CD14-positive monocyte (primary cell): Measurements from ENCODE around the gene GAD1. TPM values are rescaled to one million over a fixed set of nuclear protein-coding genes. Genes with fewer than 3 reads are reported as not detected.

Experiments
- DNase-seq, 3 donors: peaks; one replicate each; pipeline ENCODE4 v3.0.0-alpha.2; 2011 to 2022
- H2AFZ ChIP-seq: 2 replicates; pipeline ENCODE4 v1.6.0; 2012; ENCODE audit warnings: mild to moderate bottlenecking, low read depth, low read length, inconsistent platforms; ENCODE audit not compliant: insufficient read depth, poor library complexity, severe bottlenecking
- H3K27ac ChIP-seq, 2 donors: 1 replicate in 1 of 2; 2 replicates in 1 of 2; pipeline ENCODE4 v1.5.1; 2012 to 2013; ENCODE audit warnings: low read length in 2 of 2, control low read depth in 1 of 2, inconsistent platforms in 1 of 2, low read depth in 1 of 2, mild to moderate bottlenecking in 1 of 2
- H3K27me3 ChIP-seq, 2 donors: one replicate each; pipeline versions ENCODE4 v1.6.0 to v1.6.1; 2011 to 2013; ENCODE audit warnings: low read length in 2 of 2; ENCODE audit not compliant: control insufficient read depth in 2 of 2, insufficient read depth in 2 of 2
- H3K36me3 ChIP-seq, 2 donors: replicated peaks in 1 of 2; 1 replicate in 1 of 2; 2 replicates in 1 of 2; pipeline versions ENCODE4 v1.5.1 to v1.6.1; 2012 to 2013; ENCODE audit warnings: low read length in 2 of 2, control low read depth in 1 of 2, inconsistent platforms in 1 of 2, mild to moderate bottlenecking in 1 of 2; ENCODE audit not compliant: insufficient read depth in 2 of 2, control insufficient read depth in 1 of 2
- H3K4me1 ChIP-seq, 2 donors: 1 replicate in 1 of 2; 2 replicates in 1 of 2; pipeline versions ENCODE4 v1.5.1 to v1.6.1; 2012 to 2013; ENCODE audit warnings: low read length in 2 of 2, control low read depth in 1 of 2, inconsistent platforms in 1 of 2, mild to moderate bottlenecking in 1 of 2, moderate library complexity in 1 of 2; ENCODE audit not compliant: insufficient read depth in 2 of 2, control insufficient read depth in 1 of 2
- H3K4me2 ChIP-seq: replicated peaks from 2 replicates; pipeline ENCODE3; 2012; ENCODE audit warnings: low read length, moderate library complexity, mild to moderate bottlenecking; ENCODE audit not compliant: poor library complexity, severe bottlenecking; ENCODE audit errors: extremely low read depth
- H3K4me3 ChIP-seq, 3 experiments: fragments of 200-600 bp in 1 of 3; sonication (generic) in 1 of 3; replicated peaks in 1 of 3; 1 replicate in 2 of 3; 2 replicates in 1 of 3; pipeline ENCODE4 v1.5.1; 2011 to 2013; ENCODE audit warnings: low read length in 3 of 3, mild to moderate bottlenecking in 3 of 3, control low read depth in 2 of 3, low read depth in 2 of 3, inconsistent platforms in 1 of 3, moderate library complexity in 1 of 3
- H3K79me2 ChIP-seq: 2 replicates; pipeline ENCODE4 v1.6.0; 2012; ENCODE audit warnings: mild to moderate bottlenecking, control low read depth, inconsistent platforms, low read length, moderate library complexity; ENCODE audit not compliant: insufficient read depth
- H3K9ac ChIP-seq: 2 replicates; pipeline ENCODE4 v1.6.0; 2017; ENCODE audit warnings: low read length, mild to moderate bottlenecking; ENCODE audit not compliant: insufficient read depth, poor library complexity, severe bottlenecking
- H3K9me3 ChIP-seq, 2 donors: replicated peaks in 1 of 2; 1 replicate in 1 of 2; 2 replicates in 1 of 2; pipeline versions ENCODE4 v1.5.1 to v1.6.1; 2012 to 2013; ENCODE audit warnings: low read length in 2 of 2, control low read depth in 1 of 2; ENCODE audit not compliant: control insufficient read depth in 1 of 2, insufficient read depth in 1 of 2
- H4K20me1 ChIP-seq: 2 replicates; pipeline ENCODE4 v1.6.0; 2012; ENCODE audit warnings: mild to moderate bottlenecking, low read length, control low read depth, moderate library complexity; ENCODE audit not compliant: insufficient read depth
- H3K27ac Mint-ChIP-seq, 7 donors: one replicate each; pipeline ENCODE4 v1.8.0; 2020; ENCODE audit warnings: mild to moderate bottlenecking in 7 of 7, mixed read lengths in 7 of 7, moderate library complexity in 6 of 7, inconsistent platforms in 2 of 7
- H3K27me3 Mint-ChIP-seq, 3 donors: one replicate each; pipeline ENCODE4 v1.8.0; 2021 to 2022; ENCODE audit warnings: low read depth in 3 of 3, mild to moderate bottlenecking in 3 of 3, mixed read lengths in 3 of 3, moderate library complexity in 3 of 3, inconsistent platforms in 1 of 3
- H3K36me3 Mint-ChIP-seq, 2 donors: one replicate each; pipeline ENCODE4 v1.8.0; 2020; ENCODE audit warnings: mixed read lengths in 2 of 2, inconsistent platforms in 1 of 2, mild to moderate bottlenecking in 1 of 2
- H3K4me1 Mint-ChIP-seq: one replicate; pipeline ENCODE4 v1.8.0; 2020; ENCODE audit warnings: mild to moderate bottlenecking, mixed read lengths
- H3K4me3 Mint-ChIP-seq, 2 donors: one replicate each; pipeline ENCODE4 v1.8.0; 2020; ENCODE audit warnings: mild to moderate bottlenecking in 2 of 2, mixed read lengths in 2 of 2, moderate library complexity in 1 of 2
- H3K9me3 Mint-ChIP-seq, 7 donors: one replicate each; pipeline ENCODE4 v1.8.0; 2020 to 2022; ENCODE audit warnings: mixed read lengths in 7 of 7, mild to moderate bottlenecking in 6 of 7, moderate library complexity in 6 of 7, inconsistent platforms in 2 of 7
- WGBS: methylation state at CpG from one replicate; pipeline ENCODE4 v1.1.5; 2013; ENCODE audit warnings: missing lambda C conversion rate; ENCODE audit not compliant: insufficient coverage; 5-methylcytosine and 5-hydroxymethylcytosine counted together
- intact Hi-C, 2 donors: fragments of 100-400 bp; cut with micrococcal nuclease; formaldehyde crosslinking; loops; one replicate each; pipeline versions ENCODE4 v1.15.0 to v1.15.1; 2023
- polyA plus RNA-seq, 3 donors: library from polyadenylated mRNA; depleted of rRNA in 1 of 3; unstranded in 2 of 3; stranded (reverse) in 1 of 3; fragments of 300-500 nt in 2 of 3; fragments of >200 nt in 1 of 3; fragmentation: Illumina TruSeq in 2 of 3; gene quantifications; 1 replicate in 2 of 3; 2 replicates in 1 of 3; pipeline ENCODE4 v1.2.3, GENCODE V29; 2012 to 2021
- TF ChIP-seq, protein P1 (sequence below): fragments of 200-600 bp; IDR thresholded peaks from one replicate; pipeline ENCODE4 v1.8.0; 2022; ENCODE audit warnings: antibody characterized with exemption, mild to moderate bottlenecking

GAD1 gene
- polyA plus RNA-seq, 3 donors: 0.08 TPM; not detected in 2

DNA sequence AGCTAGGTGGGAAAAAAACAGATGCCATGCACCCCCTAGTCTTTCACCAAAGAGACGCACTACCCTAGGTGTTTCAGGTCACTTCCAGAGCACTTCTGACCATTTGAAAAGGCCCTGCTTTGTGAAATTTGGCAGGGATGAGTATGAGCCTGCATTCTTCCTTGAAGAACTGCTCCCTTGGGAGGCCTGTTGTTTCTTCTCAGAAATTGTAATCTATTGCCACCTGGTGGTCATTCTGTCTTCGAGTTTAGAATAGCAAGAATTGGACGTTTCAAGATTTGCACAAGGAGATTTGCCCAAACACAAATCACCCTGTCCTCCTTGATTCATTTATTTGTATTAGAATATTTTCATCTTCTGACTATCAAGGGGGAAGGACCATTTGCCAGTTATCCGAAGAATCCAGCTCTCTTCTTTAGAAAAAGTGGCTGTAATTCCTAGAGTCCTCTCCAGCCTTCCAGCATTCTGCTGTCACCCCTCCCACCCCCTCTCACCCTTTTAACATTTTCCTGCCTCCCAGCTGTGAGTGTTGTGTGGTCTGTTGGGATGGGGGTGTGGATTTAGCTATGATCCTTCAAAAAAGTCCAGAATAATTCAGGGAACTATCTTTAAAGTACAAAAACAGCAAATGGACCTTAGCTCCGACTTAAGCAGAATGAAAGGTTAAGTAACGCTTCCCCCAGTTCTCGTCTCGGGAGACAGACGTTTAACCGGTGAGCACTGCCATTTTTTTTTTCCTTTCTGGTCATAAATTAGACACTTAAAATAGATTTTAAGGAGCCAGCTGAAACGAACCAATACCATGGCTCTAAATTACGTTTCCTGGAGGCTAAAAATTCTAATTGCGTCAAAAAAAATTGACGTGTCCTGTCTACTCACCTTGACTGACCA is 3.7 kb upstream of the GAD1 start:
- peak overlapping the region in 1 of 2 donors; percentile 86 for H3K4me3 Mint-ChIP-seq
- TF ChIP-seq, protein P1, sequence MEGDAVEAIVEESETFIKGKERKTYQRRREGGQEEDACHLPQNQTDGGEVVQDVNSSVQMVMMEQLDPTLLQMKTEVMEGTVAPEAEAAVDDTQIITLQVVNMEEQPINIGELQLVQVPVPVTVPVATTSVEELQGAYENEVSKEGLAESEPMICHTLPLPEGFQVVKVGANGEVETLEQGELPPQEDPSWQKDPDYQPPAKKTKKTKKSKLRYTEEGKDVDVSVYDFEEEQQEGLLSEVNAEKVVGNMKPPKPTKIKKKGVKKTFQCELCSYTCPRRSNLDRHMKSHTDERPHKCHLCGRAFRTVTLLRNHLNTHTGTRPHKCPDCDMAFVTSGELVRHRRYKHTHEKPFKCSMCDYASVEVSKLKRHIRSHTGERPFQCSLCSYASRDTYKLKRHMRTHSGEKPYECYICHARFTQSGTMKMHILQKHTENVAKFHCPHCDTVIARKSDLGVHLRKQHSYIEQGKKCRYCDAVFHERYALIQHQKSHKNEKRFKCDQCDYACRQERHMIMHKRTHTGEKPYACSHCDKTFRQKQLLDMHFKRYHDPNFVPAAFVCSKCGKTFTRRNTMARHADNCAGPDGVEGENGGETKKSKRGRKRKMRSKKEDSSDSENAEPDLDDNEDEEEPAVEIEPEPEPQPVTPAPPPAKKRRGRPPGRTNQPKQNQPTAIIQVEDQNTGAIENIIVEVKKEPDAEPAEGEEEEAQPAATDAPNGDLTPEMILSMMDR: peak; percentile 75
- no peaks in the 10 kb centered on the region for H3K79me2 ChIP-seq
- peaks cover 0 to 11% of the 10 kb centered on the region in 2 donors for H3K36me3 Mint-ChIP-seq
- H3K4me2 ChIP-seq: no peak overlapping the region
- H3K4me3 ChIP-seq: no peak overlapping the region
- H3K9ac ChIP-seq: no peak overlapping the region
- no peaks in the 10 kb centered on the region for H3K36me3 ChIP-seq
- DNase-seq: peak; percentile 31 to 60 (median 53)
- intact Hi-C loops: loop anchor here (5.0 to 10.0 kb wide), 2 partner anchors 408 to 581 kb away; no protein-coding TSS in a partner anchor
- peaks cover 62 to 82% (median 64%) of the 10 kb centered on the region in 3 donors for H3K27me3 Mint-ChIP-seq
- 7% methylated on average over 11 of the region's 14 CpGs for WGBS
- peaks cover 33% of the 10 kb centered on the region for H3K4me1 Mint-ChIP-seq
- no peak overlapping the region for H2AFZ ChIP-seq
- H3K27ac ChIP-seq: no peak overlapping the region
- H3K27me3 ChIP-seq: peaks cover 47 to 63% of the 10 kb centered on the region in 2 donors
- H3K4me1 ChIP-seq: peaks cover 24 to 27% of the 10 kb centered on the region in 2 donors
- peaks cover 0 to 25% of the 10 kb centered on the region in 2 donors for H3K9me3 ChIP-seq
- no peaks in the 10 kb centered on the region for H4K20me1 ChIP-seq
- H3K27ac Mint-ChIP-seq: no peak overlapping the region
- peaks cover 0 to 26% (median 11%) of the 10 kb centered on the region in 7 donors for H3K9me3 Mint-ChIP-seq

- Histone ChIP-seq H3K79me2 (no peaks in the 10 kb centered on the region), H2AFZ (no peak overlapping the region), H3K27me3 (peaks cover 55 to 72% of the 10 kb centered on the region in 2 donors), H3K4me3 (no peak overlapping the region), H3K4me1 (peaks cover 32 to 36% of the 10 kb centered on the region in 2 donors), H3K9me3 (peaks cover 0 to 34% of the 10 kb centered on the region in 2 donors), H3K36me3 (no peaks in the 10 kb centered on the region), H3K4me2 (no peak overlapping the region), H3K27ac (no peak overlapping the region), H3K9ac (no peak overlapping the region), H4K20me1 (no peaks in the 10 kb centered on the region)
- DNase-seq: no peak
- Mint-ChIP-seq H3K9me3 (peaks cover 0 to 32% (median 19%) of the 10 kb centered on the region in 7 donors), H3K4me3 (peak overlapping the region in 1 of 2 donors; percentile 86), H3K27me3 (peaks cover 67 to 86% (median 71%) of the 10 kb centered on the region in 3 donors), H3K36me3 (peaks cover 2 to 11% of the 10 kb centered on the region in 2 donors), H3K4me1 (peaks cover 40% of the 10 kb centered on the region), H3K27ac (peak overlapping the region in 1 of 7 donors; percentile 4)
- intact Hi-C loops: loop anchor here (2.0 to 10.0 kb wide), 3 partner anchors 409 to 582 kb away; no protein-coding TSS in a partner anchor
- WGBS: 4% methylated on average over 11 of the region's 41 CpGs
- TF ChIP-seq, protein P1: no peak
These were observed 2.8 kb upstream of the GAD1 start for GRCh38 chr2:170813611-170814532.
